ENCODE measurements around the gene GJB3. TPM values are rescaled to one million over a fixed set of nuclear protein-coding genes. Genes with fewer than 3 reads are reported as not detected.

Gene GJB3
- not detected in 2 replicates for total RNA-seq

GRCh38 chr1:34781071-34781843, at the start of gene GJB3:
Gene GJB3, plus strand, starts transcription at chr1:34781214. Its CDS starts 3,549 bp downstream, at chr1:34784763.

GRCh38 chr1:34754964-34755637, 25.9 kb upstream of the GJB3 start, which contains the start of gene GJB5:
Gene GJB5, plus strand, starts transcription at chr1:34755047. Its CDS starts 2,284 bp downstream, at chr1:34757331.

GRCh38 chr1:34759503-34760357, 21.3 kb upstream of the GJB3 start, which contains the start of gene GJB4:
Gene GJB4, plus strand, starts transcription at chr1:34759740. Its CDS starts 1,515 bp downstream, at chr1:34761255.

GRCh38 chr1:34792868-34793727, 12.1 kb downstream of the GJB3 start, which contains the start of gene GJA4:
Gene GJA4, plus strand, starts transcription at chr1:34792999. Its CDS starts 1,215 bp downstream, at chr1:34794214.

Other genes starting within 250 kb of the GJB3 start
- gene GJB5, start 26.2 kb upstream of the GJB3 start, total RNA-seq: not detected in 2 replicates
- not detected in 2 replicates for gene GJB4, start 21.5 kb upstream of the GJB3 start, total RNA-seq
- gene GJA4, start 11.8 kb downstream of the GJB3 start, total RNA-seq: 11.4 and 35.9 TPM in 2 replicates
- 39.7 and 50.0 TPM in 2 replicates for gene SMIM12, start 78.5 kb downstream of the GJB3 start, total RNA-seq
- gene DLGAP3, start 148.4 kb downstream of the GJB3 start, total RNA-seq: 0.07 and 0.13 TPM in 2 replicates
- gene TMEM35B, start 204.1 kb downstream of the GJB3 start, total RNA-seq: 16.4 and 20.7 TPM in 2 replicates

Data from thoracic aorta endothelial cell (primary cell).